Neural progenitor cell (in vitro differentiated cells): Measurements from ENCODE around the gene PRMT5. TPM values are rescaled to one million over a fixed set of nuclear protein-coding genes. Genes with fewer than 3 reads are reported as not detected.

Experiments
- DNase-seq: peaks from one replicate; pipeline ENCODE4 v3.0.0-alpha.2; 2016; ENCODE audit warnings: low spot score
- H2AFZ ChIP-seq: fragments of 200-600 bp; sonication (generic); replicated peaks from 2 replicates; pipeline ENCODE4 v1.6.1; 2016; ENCODE audit warnings: antibody characterized with exemption
- H3F3A ChIP-seq: fragments of 200-600 bp; sonication (generic); 2 replicates; pipeline ENCODE4 v1.6.1; 2016; ENCODE audit warnings: antibody characterized with exemption, low read depth
- H3K27ac ChIP-seq: fragments of 200-600 bp; sonication (generic); 2 replicates; pipeline ENCODE4 v1.5.1; 2016; ENCODE audit warnings: mild to moderate bottlenecking
- H3K27me3 ChIP-seq: fragments of 200-600 bp; sonication (generic); 2 replicates; pipeline ENCODE4 v1.6.1; 2016; ENCODE audit warnings: mild to moderate bottlenecking, moderate library complexity
- H3K36me3 ChIP-seq: fragments of 200-600 bp; sonication (generic); 2 replicates; pipeline ENCODE4 v1.5.1; 2016
- H3K4me1 ChIP-seq: fragments of 200-600 bp; sonication (generic); 2 replicates; pipeline ENCODE4 v1.6.1; 2016; ENCODE audit warnings: mixed run types
- H3K4me2 ChIP-seq: fragments of 200-600 bp; sonication (generic); 2 replicates; pipeline ENCODE4 v1.6.1; 2016
- H3K4me3 ChIP-seq: fragments of 200-600 bp; sonication (generic); 2 replicates; pipeline ENCODE4 v1.5.1; 2016
- H3K79me2 ChIP-seq: fragments of 200-600 bp; sonication (generic); 2 replicates; pipeline ENCODE4 v1.6.1; 2016; ENCODE audit warnings: low read depth
- H3K9ac ChIP-seq: fragments of 200-600 bp; sonication (generic); 2 replicates; pipeline ENCODE4 v1.6.1; 2016
- H3K9me3 ChIP-seq: fragments of 200-600 bp; sonication (generic); 2 replicates; pipeline ENCODE4 v1.5.1; 2016; ENCODE audit warnings: low read depth
- H4K20me1 ChIP-seq: fragments of 200-600 bp; sonication (generic); 2 replicates; pipeline ENCODE4 v1.6.1; 2016; ENCODE audit warnings: low read depth
- H3K27ac Mint-ChIP-seq: 3 replicates; pipeline ENCODE4 v1.8.0; 2021; ENCODE audit warnings: mixed read lengths
- H3K27me3 Mint-ChIP-seq: 2 replicates; pipeline ENCODE4 v1.8.0; 2022; ENCODE audit warnings: low read depth, mild to moderate bottlenecking, inconsistent platforms, moderate library complexity, mixed read lengths; ENCODE audit not compliant: insufficient read depth
- H3K36me3 Mint-ChIP-seq: 3 replicates; pipeline ENCODE4 v1.8.0; 2021; ENCODE audit warnings: mixed read lengths
- H3K4me1 Mint-ChIP-seq: 3 replicates; pipeline ENCODE4 v1.8.0; 2021; ENCODE audit warnings: mixed read lengths
- H3K4me3 Mint-ChIP-seq: 3 replicates; pipeline ENCODE4 v1.8.0; 2021; ENCODE audit warnings: mild to moderate bottlenecking, moderate library complexity, mixed read lengths
- H3K9me3 Mint-ChIP-seq: 3 replicates; pipeline ENCODE4 v1.8.0; 2020; ENCODE audit warnings: mixed read lengths
- EZH2 ChIP-seq: fragments of 200-600 bp; sonication (generic); IDR thresholded peaks from 2 replicates; pipeline ENCODE4 v1.6.1; 2017; ENCODE audit warnings: antibody characterized with exemption, mild to moderate bottlenecking, moderate library complexity
- EZH2phosphoT487 ChIP-seq: fragments of 200-600 bp; sonication (generic); IDR thresholded peaks from 2 replicates; pipeline ENCODE4 v1.6.1; 2017; ENCODE audit warnings: antibody characterized with exemption
- total RNA-seq: library from RNA; depleted of rRNA; stranded (reverse); fragments of >200 nt; gene quantifications from 2 replicates; pipeline ENCODE4 v1.2.3, GENCODE V29; 2015; ENCODE audit warnings: low replicate concordance
- TF ChIP-seq, protein P1 (sequence below): fragments of 200-600 bp; sonication (generic); IDR thresholded peaks from 2 replicates; pipeline ENCODE4 v1.5.1; 2017; ENCODE audit warnings: antibody characterized with exemption, mild to moderate bottlenecking

PRMT5 gene
- total RNA-seq, 1 donor from 2014 or later = 54.6 TPM

DNA sequence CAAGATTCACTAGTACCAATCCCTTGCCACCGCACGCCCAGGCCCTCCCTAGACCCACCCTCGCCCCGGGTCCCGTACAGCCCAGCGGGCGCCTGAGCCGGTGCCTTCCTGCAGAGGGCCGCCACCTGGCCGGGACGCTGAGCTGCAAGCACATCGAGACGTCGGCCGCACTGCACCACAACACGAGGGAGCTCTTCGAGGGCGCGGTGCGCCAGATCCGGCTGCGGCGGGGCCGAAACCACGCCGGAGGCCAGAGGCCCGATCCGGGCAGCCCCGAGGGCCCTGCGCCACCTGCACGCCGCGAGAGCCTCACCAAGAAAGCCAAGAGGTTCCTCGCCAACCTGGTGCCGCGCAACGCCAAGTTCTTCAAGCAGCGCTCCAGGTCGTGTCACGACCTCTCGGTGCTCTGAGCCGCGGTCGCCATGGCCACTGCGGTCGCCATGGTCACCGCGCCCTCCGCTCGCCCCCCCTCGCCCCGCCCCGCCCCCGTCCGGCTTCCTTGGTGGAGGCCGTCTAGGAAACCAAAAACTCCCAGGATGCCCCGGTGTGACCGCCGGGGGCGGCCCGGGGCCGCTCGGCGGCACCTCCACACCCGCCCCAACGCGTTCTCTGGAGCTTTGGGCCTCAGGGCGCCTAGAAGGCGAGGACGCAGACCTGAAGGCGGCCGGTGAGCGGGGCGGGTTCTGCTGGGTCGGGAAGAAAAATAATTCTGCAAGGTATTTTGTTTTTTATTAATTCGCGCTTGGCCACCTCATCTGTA is 42.5 kb downstream of the PRMT5 start:
- Histone ChIP-seq H3K27ac (no peak overlapping the region), H3K4me2 (peak overlapping the region; percentile 71), H3F3A (peaks cover 49% of the 10 kb centered on the region), H3K79me2 (no peaks in the 10 kb centered on the region), H3K4me1 (peaks cover 24% of the 10 kb centered on the region), H4K20me1 (no peaks in the 10 kb centered on the region), H3K36me3 (no peaks in the 10 kb centered on the region), H2AFZ (peak overlapping the region; percentile 20), H3K27me3 (peaks cover 21% of the 10 kb centered on the region), H3K9me3 (no peaks in the 10 kb centered on the region), H3K9ac (no peak overlapping the region), H3K4me3 (peak overlapping the region; percentile 52)
- TF ChIP-seq, protein P1, sequence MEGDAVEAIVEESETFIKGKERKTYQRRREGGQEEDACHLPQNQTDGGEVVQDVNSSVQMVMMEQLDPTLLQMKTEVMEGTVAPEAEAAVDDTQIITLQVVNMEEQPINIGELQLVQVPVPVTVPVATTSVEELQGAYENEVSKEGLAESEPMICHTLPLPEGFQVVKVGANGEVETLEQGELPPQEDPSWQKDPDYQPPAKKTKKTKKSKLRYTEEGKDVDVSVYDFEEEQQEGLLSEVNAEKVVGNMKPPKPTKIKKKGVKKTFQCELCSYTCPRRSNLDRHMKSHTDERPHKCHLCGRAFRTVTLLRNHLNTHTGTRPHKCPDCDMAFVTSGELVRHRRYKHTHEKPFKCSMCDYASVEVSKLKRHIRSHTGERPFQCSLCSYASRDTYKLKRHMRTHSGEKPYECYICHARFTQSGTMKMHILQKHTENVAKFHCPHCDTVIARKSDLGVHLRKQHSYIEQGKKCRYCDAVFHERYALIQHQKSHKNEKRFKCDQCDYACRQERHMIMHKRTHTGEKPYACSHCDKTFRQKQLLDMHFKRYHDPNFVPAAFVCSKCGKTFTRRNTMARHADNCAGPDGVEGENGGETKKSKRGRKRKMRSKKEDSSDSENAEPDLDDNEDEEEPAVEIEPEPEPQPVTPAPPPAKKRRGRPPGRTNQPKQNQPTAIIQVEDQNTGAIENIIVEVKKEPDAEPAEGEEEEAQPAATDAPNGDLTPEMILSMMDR = peak; percentile 27
- TF ChIP-seq EZH2 = no peak
- no peak for TF ChIP-seq EZH2phosphoT487
- H3K36me3 Mint-ChIP-seq = peaks cover 7% of the 10 kb centered on the region
- peaks cover 61% of the 10 kb centered on the region for H3K4me1 Mint-ChIP-seq
- H3K4me3 Mint-ChIP-seq = peak overlapping the region; percentile 97
- peak overlapping the region; percentile 100 for H3K27ac Mint-ChIP-seq
- H3K9me3 Mint-ChIP-seq = no peaks in the 10 kb centered on the region
- DNase-seq = peak; percentile 89
- H3K27me3 Mint-ChIP-seq = peaks cover 9% of the 10 kb centered on the region

GRCh38 chr14:22885975-22886374 is 43.2 kb downstream of the PRMT5 start:
- H3K9ac ChIP-seq = no peak overlapping the region
- peak overlapping the region; percentile 71 for H3K4me2 ChIP-seq
- H3K9me3 ChIP-seq = no peaks in the 10 kb centered on the region
- no peak for DNase-seq
- Mint-ChIP-seq H3K36me3 (peaks cover 7% of the 10 kb centered on the region), H3K27me3 (peaks cover 9% of the 10 kb centered on the region), H3K4me1 (peaks cover 64% of the 10 kb centered on the region), H3K9me3 (no peaks in the 10 kb centered on the region), H3K27ac (peak overlapping the region; percentile 81), H3K4me3 (peak overlapping the region; percentile 97)
- no peaks in the 10 kb centered on the region for H3K36me3 ChIP-seq
- H3K79me2 ChIP-seq = no peaks in the 10 kb centered on the region
- peaks cover 24% of the 10 kb centered on the region for H3K4me1 ChIP-seq
- H3K4me3 ChIP-seq = peak overlapping the region; percentile 52
- no peak overlapping the region for H2AFZ ChIP-seq
- TF ChIP-seq, protein P1 = no peak
- no peak for TF ChIP-seq EZH2
- TF ChIP-seq EZH2phosphoT487 = no peak
- H3F3A ChIP-seq = peaks cover 49% of the 10 kb centered on the region
- H3K27me3 ChIP-seq = peaks cover 21% of the 10 kb centered on the region
- H3K27ac ChIP-seq = no peak overlapping the region
- H4K20me1 ChIP-seq = no peaks in the 10 kb centered on the region

GRCh38 chr14:22884738-22885523 is 44.2 kb downstream of the PRMT5 start:
- no peaks in the 10 kb centered on the region for H3K9me3 ChIP-seq
- H3F3A ChIP-seq = peaks cover 49% of the 10 kb centered on the region
- no peak overlapping the region for H3K4me3 ChIP-seq
- H3K36me3 ChIP-seq = no peaks in the 10 kb centered on the region
- H2AFZ ChIP-seq = no peak overlapping the region
- H3K4me2 ChIP-seq = no peak overlapping the region
- H3K27ac Mint-ChIP-seq = peak overlapping the region; percentile 99
- DNase-seq = no peak
- peaks cover 60% of the 10 kb centered on the region for H3K4me1 Mint-ChIP-seq
- no peak overlapping the region for H3K27ac ChIP-seq
- H3K79me2 ChIP-seq = no peaks in the 10 kb centered on the region
- TF ChIP-seq, protein P1 = no peak
- peaks cover 21% of the 10 kb centered on the region for H3K27me3 ChIP-seq
- no peaks in the 10 kb centered on the region for H4K20me1 ChIP-seq
- H3K36me3 Mint-ChIP-seq = peaks cover 7% of the 10 kb centered on the region
- peak overlapping the region; percentile 97 for H3K4me3 Mint-ChIP-seq
- H3K9ac ChIP-seq = no peak overlapping the region
- peaks cover 24% of the 10 kb centered on the region for H3K4me1 ChIP-seq
- H3K27me3 Mint-ChIP-seq = peaks cover 7% of the 10 kb centered on the region
- no peaks in the 10 kb centered on the region for H3K9me3 Mint-ChIP-seq
